NT2/D1 (cell line): ENCODE results near the gene SNAPC2.

ENCODE experiments used
- YY1 ChIP-seq: IDR thresholded peaks from 2 replicates; pipeline ENCODE4 v1.6.1; 2011; ENCODE audit not compliant: insufficient read length, insufficient read depth
- ZNF274 ChIP-seq: IDR thresholded peaks from 2 replicates; pipeline ENCODE4 v1.6.1; 2011; ENCODE audit warnings: mild to moderate bottlenecking, low read depth, low read length

DNA sequence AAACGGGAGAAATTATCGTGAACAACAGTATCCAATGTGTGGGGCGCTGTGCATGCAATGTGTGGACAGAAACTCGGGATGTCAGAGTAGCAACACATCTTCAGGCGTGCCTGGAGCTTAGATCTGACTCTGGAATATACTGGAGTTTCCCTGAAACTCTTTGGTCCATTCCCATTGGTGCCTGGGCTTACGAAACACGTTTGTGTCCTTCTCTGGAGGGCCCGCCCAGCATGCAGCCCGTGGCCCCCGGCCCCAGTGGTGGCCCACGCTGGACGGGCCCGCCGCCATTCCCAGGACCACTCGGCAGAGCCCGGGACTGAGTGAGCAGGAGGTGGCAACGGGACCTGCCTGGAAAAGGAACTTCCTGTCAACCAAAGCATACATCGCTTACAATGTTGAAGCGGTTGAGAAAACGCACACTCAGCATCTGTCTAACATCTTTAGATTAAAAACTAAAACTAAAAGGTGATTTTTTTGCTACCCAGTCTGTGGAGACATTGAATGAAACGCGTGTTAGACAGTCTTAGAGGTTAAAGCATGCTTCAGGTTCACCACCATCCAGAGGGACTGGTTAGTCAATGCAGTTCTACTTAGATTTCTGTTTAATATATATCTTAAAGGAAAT lies 42.6 kb downstream of the SNAPC2 start:
- TF ChIP-seq YY1 (no peak), ZNF274 (no peak)
